B cell (primary cell): ENCODE data around the gene DHRS1. TPM values are rescaled to one million over a fixed set of nuclear protein-coding genes. Genes with fewer than 3 reads are reported as not detected.

ENCODE experiments used
- ATAC-seq: fragments of 200-7000 bp; cut with Tn5 transposase; one replicate; pipeline ENCODE4 v1.10.0; 2021; ENCODE audit warnings: low read depth, mild to moderate bottlenecking, moderate number of reproducible peaks, moderate library complexity
- CTCF ChIA-PET: fragments of 350-600 bp; sonication (Branson Sonifier 250); formaldehyde crosslinking; loops from one replicate; lab custom pipeline; 2021; ENCODE audit warnings: antibody characterized with exemption, inconsistent platforms; lab: Charles Lee
- POLR2A ChIA-PET: fragments of 350-600 bp; sonication (Branson Sonifier 250); formaldehyde crosslinking; loops from one replicate; lab custom pipeline; 2021; ENCODE audit warnings: antibody characterized with exemption; lab: Charles Lee
- DNase-seq: peaks from one replicate; pipeline ENCODE4 v3.0.0; 2013
- H2AFZ ChIP-seq: 2 replicates; pipeline ENCODE4 v1.6.1; 2012; ENCODE audit warnings: mild to moderate bottlenecking, low read depth, low read length; ENCODE audit not compliant: insufficient read depth, poor library complexity, severe bottlenecking
- H3K27ac ChIP-seq, 2 donors: 1 replicate in 1 of 2; 2 replicates in 1 of 2; pipeline ENCODE4 v1.5.1; 2012 to 2013; ENCODE audit warnings: low read length in 2 of 2, mild to moderate bottlenecking in 2 of 2, moderate library complexity in 1 of 2
- H3K27me3 ChIP-seq, 4 experiments: fragments of 200-600 bp in 1 of 4; sonication (generic) in 1 of 4; replicated peaks in 1 of 4; 1 replicate in 2 of 4; 2 replicates in 2 of 4; pipeline versions ENCODE4 v1.6.1 to v1.7.0; 2013 to 2016; ENCODE audit warnings: low read length in 3 of 4, mild to moderate bottlenecking in 2 of 4, mixed read lengths in 1 of 4, moderate library complexity in 1 of 4; ENCODE audit not compliant: insufficient read depth in 4 of 4, control insufficient read depth in 3 of 4; ENCODE audit errors: control extremely low read depth in 1 of 4
- H3K36me3 ChIP-seq, 2 experiments: replicated peaks in 1 of 2; 1 replicate in 1 of 2; 2 replicates in 1 of 2; pipeline versions ENCODE4 v1.6.1 to v1.7.1; 2013; ENCODE audit warnings: low read length in 1 of 2; ENCODE audit not compliant: insufficient read depth in 2 of 2, control insufficient read depth in 1 of 2; ENCODE audit errors: control extremely low read depth in 1 of 2, extremely low read depth in 1 of 2
- H3K4me1 ChIP-seq, 2 donors: fragments of 200-600 bp in 1 of 2; sonication (generic) in 1 of 2; 1 replicate in 1 of 2; 2 replicates in 1 of 2; pipeline versions ENCODE4 v1.5.1 to v1.6.1; 2013 to 2017; ENCODE audit warnings: low read length in 2 of 2; ENCODE audit not compliant: control insufficient read depth in 2 of 2, insufficient read depth in 2 of 2
- H3K4me2 ChIP-seq: replicated peaks from 2 replicates; pipeline ENCODE3; 2012; ENCODE audit warnings: mild to moderate bottlenecking, low read depth, low read length; ENCODE audit not compliant: poor library complexity, severe bottlenecking
- H3K4me3 ChIP-seq, 5 experiments: fragments of 200-600 bp in 1 of 5; sonication (generic) in 1 of 5; 1 replicate in 3 of 5; 2 replicates in 2 of 5; pipeline versions ENCODE4 v1.5.1 to v1.7.0; 2011 to 2016; ENCODE audit warnings: low read length in 4 of 5, mild to moderate bottlenecking in 4 of 5, low read depth in 2 of 5, control low read depth in 1 of 5, moderate library complexity in 1 of 5; ENCODE audit not compliant: insufficient read depth in 1 of 5; ENCODE audit errors: control extremely low read depth in 1 of 5, extremely low read depth in 1 of 5
- H3K79me2 ChIP-seq: fragments of 200-600 bp; sonication (generic); one replicate; pipeline ENCODE4 v1.6.0; 2016; ENCODE audit warnings: low read length; ENCODE audit not compliant: control insufficient read depth, insufficient read depth
- H3K9ac ChIP-seq: fragments of 200-600 bp; sonication (generic); 2 replicates; pipeline ENCODE4 v1.6.1; 2017; ENCODE audit warnings: mild to moderate bottlenecking, low read length, moderate library complexity
- H3K9me3 ChIP-seq, 3 donors: one replicate each; pipeline versions ENCODE4 v1.6.1 to v1.7.1; 2013; ENCODE audit warnings: low read length in 2 of 3; ENCODE audit not compliant: control insufficient read depth in 2 of 3, insufficient read depth in 1 of 3; ENCODE audit errors: control extremely low read depth in 1 of 3
- H4K20me1 ChIP-seq: 2 replicates; pipeline ENCODE4 v1.6.0; 2012; ENCODE audit warnings: mild to moderate bottlenecking, low read length; ENCODE audit not compliant: insufficient read depth, control insufficient read depth, poor library complexity, severe bottlenecking
- H3K27ac Mint-ChIP-seq: one replicate; pipeline ENCODE4 v1.8.0; 2021; ENCODE audit warnings: mixed read lengths
- H3K27me3 Mint-ChIP-seq: one replicate; pipeline ENCODE4 v1.8.0; 2021; ENCODE audit warnings: mixed read lengths
- H3K4me1 Mint-ChIP-seq: one replicate; pipeline ENCODE4 v1.8.0; 2021; ENCODE audit warnings: mixed read lengths
- H3K4me3 Mint-ChIP-seq: one replicate; pipeline ENCODE4 v1.8.0; 2021; ENCODE audit warnings: mixed read lengths
- H3K9me3 Mint-ChIP-seq: one replicate; pipeline ENCODE4 v1.8.0; 2022; ENCODE audit warnings: mixed read lengths; ENCODE audit not compliant: insufficient read depth
- EZH2 ChIP-seq: IDR thresholded peaks from 2 replicates; pipeline ENCODE4 v1.6.1; 2012; ENCODE audit warnings: borderline replicate concordance, low read depth, mild to moderate bottlenecking, moderate library complexity, low read length; ENCODE audit not compliant: insufficient read depth, poor library complexity, severe bottlenecking
- WGBS: methylation state at CpG from one replicate; pipeline ENCODE4 v1.1.5; 2013; ENCODE audit warnings: missing lambda C conversion rate; ENCODE audit not compliant: insufficient coverage; 5-methylcytosine and 5-hydroxymethylcytosine counted together
- intact Hi-C: fragments of 100-400 bp; cut with micrococcal nuclease; formaldehyde crosslinking; loops from one replicate; pipeline ENCODE4 v1.10.0; 2022
- polyA plus RNA-seq: library from polyadenylated mRNA; depleted of rRNA; stranded (reverse); fragments of >200 nt; gene quantifications from 2 replicates; pipeline ENCODE4 v1.2.3, GENCODE V29; 2012
- total RNA-seq, 2 donors: library from RNA; stranded (reverse); fragments of 120-200 nt in 1 of 2; gene quantifications; 1 replicate in 1 of 2; 2 replicates in 1 of 2; pipeline versions ENCODE4 v1.2.3 to v1.2.4, GENCODE V29; 2013 to 2022
- TF ChIP-seq, protein P1 (sequence below): fragments of 200-600 bp; IDR thresholded peaks from one replicate; pipeline ENCODE4 v1.8.0; 2022; ENCODE audit warnings: antibody characterized with exemption, mild to moderate bottlenecking

The DHRS1 gene
- total and polyA plus RNA-seq, 2 donors (not counting 1 experiment from before 2014, with no cell fraction given), result 42.7 to 76.9 TPM

DNA sequence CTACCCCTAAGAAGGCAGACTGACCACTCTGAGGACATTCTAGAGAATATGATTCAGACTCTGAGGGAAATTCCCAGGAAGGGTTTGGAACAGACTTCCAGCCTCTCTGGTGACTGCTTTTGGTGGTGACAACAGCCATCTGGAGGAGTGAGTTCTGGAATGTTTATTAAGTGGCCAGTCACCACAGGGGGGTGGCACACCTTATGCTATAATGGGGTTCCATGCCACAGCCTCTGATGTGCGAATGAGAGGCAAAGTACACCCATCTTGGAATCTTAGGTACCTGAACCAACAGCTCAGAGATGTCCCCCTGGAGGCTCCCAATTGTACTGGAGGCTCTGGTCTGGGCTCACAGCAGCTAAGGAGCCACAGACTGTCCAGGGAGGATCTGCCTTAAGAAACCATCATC, 47.7 kb downstream of the DHRS1 start:
- ATAC-seq (no peak), DNase-seq (no peak)
- Histone ChIP-seq H3K9ac (no peak overlapping the region), H3K79me2 (no peaks in the 10 kb centered on the region), H3K27me3 (no peaks in the 10 kb centered on the region), H3K4me2 (no peak overlapping the region), H2AFZ (no peak overlapping the region), H3K9me3 (no peaks in the 10 kb centered on the region), H3K27ac (no peak overlapping the region), H4K20me1 (no peaks in the 10 kb centered on the region), H3K36me3 (peaks cover 0 to 28% of the 10 kb centered on the region in 2 experiments), H3K4me3 (no peak overlapping the region), H3K4me1 (peaks cover 3 to 6% of the 10 kb centered on the region in 2 donors)
- H3K27ac Mint-ChIP-seq, result no peak overlapping the region
- ChIA-PET POLR2A (no interaction called here), CTCF (interaction anchor here (0.8 to 2.8 kb wide), 3 partner anchors 9 to 56 kb away, joined by 3 to 10 read pairs (median 3); partner anchors contain the start of genes CIDEB and TINF2)
- no peaks in the 10 kb centered on the region for H3K9me3 Mint-ChIP-seq
- intact Hi-C loops, result no loop called here
- no peak overlapping the region for H3K4me3 Mint-ChIP-seq
- peaks cover 6% of the 10 kb centered on the region for H3K4me1 Mint-ChIP-seq
- no peaks in the 10 kb centered on the region for H3K27me3 Mint-ChIP-seq
- TF ChIP-seq, protein P1, sequence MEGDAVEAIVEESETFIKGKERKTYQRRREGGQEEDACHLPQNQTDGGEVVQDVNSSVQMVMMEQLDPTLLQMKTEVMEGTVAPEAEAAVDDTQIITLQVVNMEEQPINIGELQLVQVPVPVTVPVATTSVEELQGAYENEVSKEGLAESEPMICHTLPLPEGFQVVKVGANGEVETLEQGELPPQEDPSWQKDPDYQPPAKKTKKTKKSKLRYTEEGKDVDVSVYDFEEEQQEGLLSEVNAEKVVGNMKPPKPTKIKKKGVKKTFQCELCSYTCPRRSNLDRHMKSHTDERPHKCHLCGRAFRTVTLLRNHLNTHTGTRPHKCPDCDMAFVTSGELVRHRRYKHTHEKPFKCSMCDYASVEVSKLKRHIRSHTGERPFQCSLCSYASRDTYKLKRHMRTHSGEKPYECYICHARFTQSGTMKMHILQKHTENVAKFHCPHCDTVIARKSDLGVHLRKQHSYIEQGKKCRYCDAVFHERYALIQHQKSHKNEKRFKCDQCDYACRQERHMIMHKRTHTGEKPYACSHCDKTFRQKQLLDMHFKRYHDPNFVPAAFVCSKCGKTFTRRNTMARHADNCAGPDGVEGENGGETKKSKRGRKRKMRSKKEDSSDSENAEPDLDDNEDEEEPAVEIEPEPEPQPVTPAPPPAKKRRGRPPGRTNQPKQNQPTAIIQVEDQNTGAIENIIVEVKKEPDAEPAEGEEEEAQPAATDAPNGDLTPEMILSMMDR, result no peak
- TF ChIP-seq EZH2, result no peak
- 100% methylated on average over 1 of the region's 1 CpG for WGBS

DNA sequence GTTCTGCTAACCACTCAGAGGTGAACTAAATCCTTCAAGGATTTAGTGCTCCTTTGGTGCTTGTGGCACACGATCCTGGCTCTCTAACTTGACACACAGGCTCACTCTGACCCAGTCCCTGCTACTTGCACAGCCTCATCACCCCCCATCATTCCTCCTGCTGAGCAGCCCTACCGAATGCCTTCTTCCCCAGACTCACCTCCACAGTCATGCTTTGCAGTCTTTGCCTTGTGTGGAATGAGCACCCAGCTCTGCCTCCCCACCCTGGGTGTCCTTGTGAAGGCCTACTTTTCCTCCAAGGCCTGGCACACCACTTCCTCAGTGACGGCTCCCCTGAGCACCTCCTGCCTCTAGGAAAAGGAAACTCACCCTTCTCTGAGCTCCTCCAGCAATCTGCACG, 49.2 kb downstream of the DHRS1 start:
- no peaks in the 10 kb centered on the region for H3K9me3 ChIP-seq
- no peak overlapping the region for H2AFZ ChIP-seq
- H3K36me3 ChIP-seq, result peaks cover 0 to 23% of the 10 kb centered on the region in 2 experiments
- H3K27ac Mint-ChIP-seq, result no peak overlapping the region
- H3K4me3 ChIP-seq, result no peak overlapping the region
- peaks cover 6 to 11% of the 10 kb centered on the region in 2 donors for H3K4me1 ChIP-seq
- TF ChIP-seq, protein P1, result no peak
- no peak for TF ChIP-seq EZH2
- H4K20me1 ChIP-seq, result no peaks in the 10 kb centered on the region
- no peaks in the 10 kb centered on the region for H3K27me3 ChIP-seq
- no peak for DNase-seq
- H3K4me3 Mint-ChIP-seq, result no peak overlapping the region
- H3K79me2 ChIP-seq, result no peaks in the 10 kb centered on the region
- POLR2A ChIA-PET, result no interaction called here
- ATAC-seq, result no peak
- intact Hi-C loops, result no loop called here
- peaks cover 8% of the 10 kb centered on the region for H3K4me1 Mint-ChIP-seq
- H3K27ac ChIP-seq, result no peak overlapping the region
- H3K27me3 Mint-ChIP-seq, result no peaks in the 10 kb centered on the region
- no peaks in the 10 kb centered on the region for H3K9me3 Mint-ChIP-seq
- WGBS, result 81% methylated on average over 4 of the region's 4 CpGs
- CTCF ChIA-PET, result interaction anchor here (0.9 to 2.8 kb wide), 4 partner anchors 8 to 58 kb away, joined by 3 to 10 read pairs (median 4); partner anchors contain the start of gene TINF2
- H3K9ac ChIP-seq, result no peak overlapping the region
- no peak overlapping the region for H3K4me2 ChIP-seq
